Left ventricle myocardium inferior (tissue), 1 donor: Measurements from ENCODE around the gene ELFN1. TPM values are rescaled to one million over a fixed set of nuclear protein-coding genes. Genes with fewer than 3 reads are reported as not detected.

Experiments
- DNase-seq: peaks from one replicate; pipeline ENCODE4 v3.0.0-alpha.2; 2020
- H3K27ac ChIP-seq: fragments of 200-600 bp; replicated peaks from 2 replicates; pipeline ENCODE4 v1.8.0; 2021
- H3K27me3 ChIP-seq: fragments of 200-600 bp; 2 replicates; pipeline ENCODE4 v1.8.0; 2021; ENCODE audit warnings: low read depth
- H3K36me3 ChIP-seq: fragments of 200-600 bp; 2 replicates; pipeline ENCODE4 v1.8.0; 2021
- H3K4me1 ChIP-seq: fragments of 200-600 bp; 2 replicates; pipeline ENCODE4 v1.8.0; 2021
- H3K4me3 ChIP-seq: fragments of 200-600 bp; 2 replicates; pipeline ENCODE4 v1.8.0; 2021; ENCODE audit warnings: mild to moderate bottlenecking, moderate library complexity
- H3K9me3 ChIP-seq: fragments of 200-600 bp; replicated peaks from 2 replicates; pipeline ENCODE4 v1.8.0; 2021
- intact Hi-C: fragments of 100-400 bp; cut with micrococcal nuclease; formaldehyde crosslinking; loops from one replicate; pipeline ENCODE4 v1.11.0; 2022
- total RNA-seq: library from RNA; stranded (reverse); fragmentation: NEBNext Ultra II Directional; extraction: Animal tissue kit (Norgen Biotek cat#: 25700); gene quantifications from one replicate; pipeline ENCODE4 v1.2.1, GENCODE V29; 2021
- TF ChIP-seq, protein P1 (sequence below): fragments of 200-600 bp; IDR thresholded peaks from 2 replicates; pipeline ENCODE4 v1.8.0; 2021; ENCODE audit warnings: antibody characterized with exemption, mild to moderate bottlenecking, borderline replicate concordance
- donor health status: DM: no; HTN: yes; CAD: no; lungs with severe emphysema.

Gene ELFN1
- total RNA-seq, 1 donor from 2014 or later, result 10.5 TPM

DNA sequence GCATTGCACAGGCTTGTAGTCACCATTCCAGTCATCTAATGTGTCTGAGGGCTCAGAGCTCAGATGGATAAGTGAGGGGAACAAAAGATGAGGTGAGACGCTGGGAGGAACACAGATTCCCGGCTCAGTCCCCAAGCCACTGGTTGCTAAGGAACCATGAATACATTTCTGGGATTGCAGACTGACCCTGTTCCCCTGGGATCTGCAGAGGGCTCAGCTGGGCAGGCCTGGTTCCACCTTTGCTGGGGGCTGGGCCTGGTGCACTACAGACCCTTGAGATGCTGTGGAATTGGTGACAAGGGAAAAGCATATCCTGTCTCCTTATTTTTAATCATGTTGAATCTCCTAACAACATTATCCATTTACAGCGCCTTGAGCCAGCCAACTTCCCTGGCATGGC is 19.2 kb downstream of the ELFN1 start:
- peaks cover 41% of the 10 kb centered on the region for H3K4me1 ChIP-seq
- H3K9me3 ChIP-seq, result peaks cover 12% of the 10 kb centered on the region
- TF ChIP-seq, protein P1, sequence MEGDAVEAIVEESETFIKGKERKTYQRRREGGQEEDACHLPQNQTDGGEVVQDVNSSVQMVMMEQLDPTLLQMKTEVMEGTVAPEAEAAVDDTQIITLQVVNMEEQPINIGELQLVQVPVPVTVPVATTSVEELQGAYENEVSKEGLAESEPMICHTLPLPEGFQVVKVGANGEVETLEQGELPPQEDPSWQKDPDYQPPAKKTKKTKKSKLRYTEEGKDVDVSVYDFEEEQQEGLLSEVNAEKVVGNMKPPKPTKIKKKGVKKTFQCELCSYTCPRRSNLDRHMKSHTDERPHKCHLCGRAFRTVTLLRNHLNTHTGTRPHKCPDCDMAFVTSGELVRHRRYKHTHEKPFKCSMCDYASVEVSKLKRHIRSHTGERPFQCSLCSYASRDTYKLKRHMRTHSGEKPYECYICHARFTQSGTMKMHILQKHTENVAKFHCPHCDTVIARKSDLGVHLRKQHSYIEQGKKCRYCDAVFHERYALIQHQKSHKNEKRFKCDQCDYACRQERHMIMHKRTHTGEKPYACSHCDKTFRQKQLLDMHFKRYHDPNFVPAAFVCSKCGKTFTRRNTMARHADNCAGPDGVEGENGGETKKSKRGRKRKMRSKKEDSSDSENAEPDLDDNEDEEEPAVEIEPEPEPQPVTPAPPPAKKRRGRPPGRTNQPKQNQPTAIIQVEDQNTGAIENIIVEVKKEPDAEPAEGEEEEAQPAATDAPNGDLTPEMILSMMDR, result no peak
- no peak for DNase-seq
- no peak overlapping the region for H3K4me3 ChIP-seq
- H3K36me3 ChIP-seq, result peaks cover 13% of the 10 kb centered on the region
- intact Hi-C loops, result no loop called here
- peaks cover 5% of the 10 kb centered on the region for H3K27me3 ChIP-seq
- no peak overlapping the region for H3K27ac ChIP-seq

DNA sequence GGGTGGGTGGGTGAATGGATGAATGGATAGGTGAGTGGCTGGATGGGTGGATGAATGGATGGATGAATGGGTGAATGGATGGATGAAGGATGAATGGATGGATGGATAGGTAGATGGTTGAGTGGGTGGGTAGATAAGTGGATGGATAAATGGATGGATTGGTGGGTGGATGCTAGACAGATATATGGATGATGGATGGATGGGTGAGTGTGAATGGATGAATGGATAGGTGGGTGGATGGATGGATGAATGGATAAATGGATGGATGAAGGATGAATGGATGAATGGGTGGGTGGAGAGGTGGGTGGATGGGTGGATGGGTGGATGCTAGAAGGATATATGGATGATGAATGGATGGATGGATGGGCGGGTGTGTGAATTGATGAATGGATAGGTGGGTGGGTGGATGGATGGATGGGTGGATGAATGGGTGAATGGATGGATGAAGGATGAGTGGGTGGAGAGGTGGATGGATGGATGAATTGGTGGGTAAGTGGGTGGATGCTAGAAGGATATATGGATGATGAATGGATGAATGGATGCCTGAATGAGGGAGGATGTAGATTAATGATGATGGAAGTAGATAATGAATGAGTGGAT is 20.4 kb downstream of the ELFN1 start:
- H3K36me3 ChIP-seq, result peaks cover 13% of the 10 kb centered on the region
- intact Hi-C loops, result no loop called here
- DNase-seq, result no peak
- H3K4me1 ChIP-seq, result peaks cover 52% of the 10 kb centered on the region
- H3K4me3 ChIP-seq, result no peak overlapping the region
- no peak overlapping the region for H3K27ac ChIP-seq
- H3K27me3 ChIP-seq, result peaks cover 5% of the 10 kb centered on the region
- H3K9me3 ChIP-seq, result peaks cover under 1% of the 10 kb centered on the region
- TF ChIP-seq, protein P1, result no peak

DNA sequence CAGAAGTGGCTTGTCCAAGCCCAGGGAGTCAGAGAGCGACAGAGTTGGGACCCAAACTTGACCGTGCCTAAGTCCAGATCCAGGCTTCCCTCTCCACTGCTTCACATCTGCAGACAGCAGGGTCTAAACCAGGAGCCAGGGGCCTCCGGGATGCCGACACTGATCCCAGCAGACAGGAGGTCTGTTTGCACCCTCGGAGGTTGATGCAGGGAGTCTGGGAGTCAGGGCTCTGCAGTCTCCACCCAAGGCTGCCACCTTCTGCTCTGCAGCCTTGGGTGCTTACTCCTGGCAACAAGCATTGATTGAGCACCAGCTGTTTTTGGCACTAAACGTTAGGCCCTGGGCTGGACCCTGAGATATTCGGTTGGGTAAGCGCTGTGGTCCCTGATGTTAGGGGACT is 21.0 kb downstream of the ELFN1 start:
- DNase-seq, result peak; percentile 7
- TF ChIP-seq, protein P1, result no peak
- intact Hi-C loops, result no loop called here
- H3K9me3 ChIP-seq, result no peaks in the 10 kb centered on the region
- H3K4me3 ChIP-seq, result no peak overlapping the region
- H3K36me3 ChIP-seq, result peaks cover 13% of the 10 kb centered on the region
- peaks cover 52% of the 10 kb centered on the region for H3K4me1 ChIP-seq
- peak overlapping the region; percentile 84 for H3K27ac ChIP-seq
- peaks cover 5% of the 10 kb centered on the region for H3K27me3 ChIP-seq

GRCh38 chr7:1691601-1692514 is 21.8 kb downstream of the ELFN1 start:
- peak; percentile 61 for DNase-seq
- Histone ChIP-seq H3K27me3 (peaks cover 5% of the 10 kb centered on the region), H3K9me3 (no peaks in the 10 kb centered on the region), H3K27ac (peak overlapping the region; percentile 84), H3K36me3 (peaks cover 13% of the 10 kb centered on the region), H3K4me1 (peaks cover 48% of the 10 kb centered on the region), H3K4me3 (peak overlapping the region; percentile 28)
- intact Hi-C loops, result no loop called here
- TF ChIP-seq, protein P1, result no peak

DNA sequence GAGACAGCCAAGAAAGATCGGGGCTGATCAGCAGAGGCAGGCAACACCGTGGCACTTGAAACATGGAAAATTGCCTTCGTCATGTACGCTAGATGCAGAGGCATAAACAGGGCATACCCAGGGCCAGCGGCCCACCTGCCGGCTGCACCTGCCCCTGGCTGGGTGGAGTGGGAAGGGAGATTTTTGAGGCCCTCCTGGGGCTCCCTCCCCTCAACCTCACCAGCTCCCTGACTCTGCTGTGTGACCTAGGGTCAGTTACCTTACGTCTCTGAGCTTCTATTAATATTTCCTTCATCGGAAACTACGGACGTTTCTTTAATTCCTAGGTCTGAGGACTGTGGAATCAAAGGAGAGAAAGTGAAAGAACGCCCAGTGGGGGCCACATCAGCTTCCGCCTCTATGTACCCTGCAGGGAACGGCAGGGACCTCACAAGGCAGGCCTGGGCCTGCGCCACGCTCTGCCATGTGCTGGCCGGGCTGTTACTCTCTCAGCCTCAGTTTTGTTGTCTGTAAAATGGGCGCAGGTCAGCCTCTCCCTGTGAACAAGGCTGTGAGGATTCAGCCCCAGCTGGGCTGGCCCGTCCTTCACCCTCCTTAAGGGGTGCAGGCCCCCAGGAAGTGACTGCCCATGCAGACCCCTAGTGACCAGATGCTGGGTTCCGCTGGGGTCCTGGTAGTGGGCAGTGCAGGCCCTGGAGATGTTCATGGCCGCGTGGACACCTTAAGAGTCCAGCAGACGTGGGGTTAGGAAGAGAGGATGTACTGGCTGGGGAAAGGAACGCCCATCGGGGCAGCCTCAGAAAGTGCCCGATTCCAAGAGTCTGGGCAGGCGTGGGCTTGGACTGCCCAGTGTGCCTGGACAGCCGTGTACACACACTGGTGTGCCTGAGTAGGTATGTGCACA is 22.7 kb downstream of the ELFN1 start:
- Histone ChIP-seq H3K9me3 (no peaks in the 10 kb centered on the region), H3K4me1 (peaks cover 52% of the 10 kb centered on the region), H3K36me3 (peaks cover 13% of the 10 kb centered on the region), H3K4me3 (peak overlapping the region; percentile 28), H3K27me3 (peaks cover 5% of the 10 kb centered on the region), H3K27ac (peak overlapping the region; percentile 84)
- no peak for DNase-seq
- TF ChIP-seq, protein P1, result no peak
- intact Hi-C loops, result no loop called here
